GM12801 (cell line): Measurements from ENCODE around the gene IER3IP1.

ENCODE experiments used
- TF ChIP-seq, protein P1 (sequence below): IDR thresholded peaks from one replicate; pipeline ENCODE4 v1.5.1; 2011; ENCODE audit warnings: control low read depth; ENCODE audit not compliant: insufficient read length; ENCODE audit errors: extremely low read depth

The IER3IP1 gene

DNA sequence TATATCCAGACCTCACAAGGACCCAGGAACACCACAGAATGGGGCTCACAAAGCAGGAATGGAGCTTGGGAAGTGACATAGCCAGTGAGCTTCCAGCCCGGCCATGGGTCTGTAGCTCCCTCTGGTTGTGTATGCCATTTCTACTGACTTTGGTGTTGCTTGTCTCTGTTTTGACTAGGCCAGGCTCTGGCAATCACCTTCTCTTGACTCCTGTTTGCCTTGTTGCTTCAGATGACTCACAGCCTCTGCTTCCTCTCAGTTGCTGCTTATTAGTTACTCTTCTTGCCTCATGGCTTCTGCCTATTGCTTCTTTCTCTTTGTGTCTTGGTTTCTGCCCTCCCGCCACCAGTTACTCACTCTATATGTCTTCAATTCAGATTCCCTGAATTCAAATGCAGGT lies 15.8 kb upstream of the IER3IP1 start:
- TF ChIP-seq, protein P1, sequence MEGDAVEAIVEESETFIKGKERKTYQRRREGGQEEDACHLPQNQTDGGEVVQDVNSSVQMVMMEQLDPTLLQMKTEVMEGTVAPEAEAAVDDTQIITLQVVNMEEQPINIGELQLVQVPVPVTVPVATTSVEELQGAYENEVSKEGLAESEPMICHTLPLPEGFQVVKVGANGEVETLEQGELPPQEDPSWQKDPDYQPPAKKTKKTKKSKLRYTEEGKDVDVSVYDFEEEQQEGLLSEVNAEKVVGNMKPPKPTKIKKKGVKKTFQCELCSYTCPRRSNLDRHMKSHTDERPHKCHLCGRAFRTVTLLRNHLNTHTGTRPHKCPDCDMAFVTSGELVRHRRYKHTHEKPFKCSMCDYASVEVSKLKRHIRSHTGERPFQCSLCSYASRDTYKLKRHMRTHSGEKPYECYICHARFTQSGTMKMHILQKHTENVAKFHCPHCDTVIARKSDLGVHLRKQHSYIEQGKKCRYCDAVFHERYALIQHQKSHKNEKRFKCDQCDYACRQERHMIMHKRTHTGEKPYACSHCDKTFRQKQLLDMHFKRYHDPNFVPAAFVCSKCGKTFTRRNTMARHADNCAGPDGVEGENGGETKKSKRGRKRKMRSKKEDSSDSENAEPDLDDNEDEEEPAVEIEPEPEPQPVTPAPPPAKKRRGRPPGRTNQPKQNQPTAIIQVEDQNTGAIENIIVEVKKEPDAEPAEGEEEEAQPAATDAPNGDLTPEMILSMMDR, result no peak

DNA sequence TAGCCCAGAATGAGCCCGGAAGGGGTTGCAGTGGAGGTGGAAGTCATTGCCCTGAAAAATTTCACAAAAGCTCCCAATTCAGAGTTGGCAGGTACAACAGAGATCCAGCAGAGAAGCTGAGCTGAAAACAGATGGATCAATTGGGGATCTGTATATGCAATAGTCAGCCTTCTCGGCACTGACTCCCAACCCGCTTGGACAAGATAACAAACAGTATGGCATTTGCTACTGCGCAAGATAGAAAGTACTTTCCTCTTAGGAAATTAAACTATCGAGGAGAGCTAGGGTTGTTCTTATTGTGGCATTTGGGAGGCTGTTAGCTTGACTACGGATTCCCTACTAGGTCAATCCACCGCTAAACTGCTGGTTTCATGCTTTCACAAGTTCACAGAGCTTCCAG lies 11.6 kb upstream of the IER3IP1 start:
- TF ChIP-seq, protein P1, result no peak

DNA sequence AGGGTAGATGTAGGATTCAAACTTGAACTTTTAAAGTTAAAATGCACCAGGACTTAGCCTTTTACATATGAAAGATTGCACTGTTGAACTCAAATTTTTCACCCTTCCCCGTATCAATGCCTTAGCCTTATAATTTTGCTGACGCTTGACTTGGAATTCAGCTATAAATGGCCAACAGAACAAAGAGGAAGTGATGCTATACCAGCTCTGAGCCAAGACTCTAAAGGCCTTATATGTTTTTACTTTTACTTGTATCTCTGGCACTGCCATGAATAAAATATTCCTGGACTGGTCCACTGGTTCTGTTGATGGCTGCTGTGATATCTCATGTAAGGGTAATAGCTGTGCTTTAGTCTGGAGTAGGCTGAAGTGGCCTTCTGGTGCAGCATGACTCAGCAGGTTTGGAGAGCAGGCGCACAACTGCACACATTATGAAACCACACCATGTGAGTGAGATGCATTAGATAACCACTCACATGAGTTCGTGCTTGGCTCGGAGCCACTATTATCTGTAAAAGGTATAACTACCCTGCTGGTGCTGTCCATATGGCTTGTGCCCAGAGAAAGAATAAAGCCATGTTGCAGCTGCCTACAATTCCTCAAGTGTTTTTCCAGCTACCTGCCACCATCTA lies 8.4 kb upstream of the IER3IP1 start:
- TF ChIP-seq, protein P1, result no peak

DNA sequence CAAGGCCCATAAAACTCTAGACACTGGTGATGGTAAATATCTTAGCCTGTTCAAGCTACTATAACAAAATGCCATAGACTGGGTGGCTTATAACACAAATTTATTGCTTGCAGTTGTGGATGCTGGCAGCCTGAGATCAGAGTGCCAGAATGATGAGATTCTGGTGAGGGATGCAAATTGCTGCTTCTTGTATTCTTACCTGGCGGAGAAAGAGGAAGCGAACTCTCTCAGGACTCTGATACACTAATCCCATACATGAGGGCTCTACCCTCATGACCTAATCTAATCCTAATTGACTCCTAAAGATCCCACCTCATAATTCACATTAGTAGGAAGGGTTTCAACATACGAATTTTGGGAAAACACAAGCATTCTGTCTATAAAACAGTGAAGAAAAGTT lies 4.6 kb upstream of the IER3IP1 start:
- TF ChIP-seq, protein P1, result no peak

DNA sequence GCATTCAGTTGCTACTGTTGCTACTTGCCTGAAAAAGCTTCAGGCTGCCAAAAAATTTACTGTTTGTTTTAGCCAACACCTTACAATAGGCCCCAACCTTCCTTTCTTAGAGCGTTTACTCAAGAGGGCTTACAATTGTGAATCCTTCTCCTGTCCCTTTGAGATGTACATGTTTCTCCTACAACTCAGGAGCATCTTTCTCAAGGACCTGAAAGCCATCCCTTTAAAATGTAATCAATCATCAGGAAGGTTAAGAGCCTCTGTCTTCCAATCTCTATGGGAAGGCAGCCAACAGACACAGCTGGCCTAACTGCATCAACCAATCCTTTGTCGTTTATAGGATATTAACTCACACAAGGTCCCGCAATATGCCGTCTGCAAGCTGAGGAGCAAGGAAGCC lies 3.4 kb upstream of the IER3IP1 start:
- TF ChIP-seq, protein P1, result no peak

DNA sequence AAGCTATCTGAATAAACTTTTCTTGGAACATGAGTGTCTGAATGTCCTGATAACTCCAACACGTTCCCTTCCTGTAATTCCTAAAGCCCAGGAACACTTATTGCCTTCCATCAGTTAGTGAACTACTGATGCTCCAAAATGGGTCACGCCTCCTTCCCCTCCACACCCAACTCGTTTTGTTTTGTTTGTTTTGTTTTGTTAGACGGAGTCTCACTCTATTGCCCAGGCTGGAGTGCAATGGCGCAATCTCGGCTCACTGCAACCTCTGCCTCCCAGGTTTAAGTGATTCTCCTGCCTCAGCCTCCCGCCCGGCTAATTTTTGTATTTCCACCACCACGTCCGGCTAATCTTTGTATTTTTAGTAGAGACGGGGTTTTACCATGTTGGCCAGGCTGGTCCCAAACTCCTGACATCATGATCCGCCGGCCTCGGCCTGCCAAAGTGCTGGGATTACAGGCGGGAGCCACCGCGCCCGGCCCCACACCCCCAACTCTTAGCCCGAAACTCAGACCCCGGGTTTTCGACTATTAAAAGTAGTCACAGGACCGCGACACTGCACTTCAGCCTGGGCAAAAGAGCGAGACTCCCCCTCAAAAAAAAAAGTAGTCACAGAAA lies 774 bp downstream of the IER3IP1 start:
- TF ChIP-seq, protein P1, result no peak

DNA sequence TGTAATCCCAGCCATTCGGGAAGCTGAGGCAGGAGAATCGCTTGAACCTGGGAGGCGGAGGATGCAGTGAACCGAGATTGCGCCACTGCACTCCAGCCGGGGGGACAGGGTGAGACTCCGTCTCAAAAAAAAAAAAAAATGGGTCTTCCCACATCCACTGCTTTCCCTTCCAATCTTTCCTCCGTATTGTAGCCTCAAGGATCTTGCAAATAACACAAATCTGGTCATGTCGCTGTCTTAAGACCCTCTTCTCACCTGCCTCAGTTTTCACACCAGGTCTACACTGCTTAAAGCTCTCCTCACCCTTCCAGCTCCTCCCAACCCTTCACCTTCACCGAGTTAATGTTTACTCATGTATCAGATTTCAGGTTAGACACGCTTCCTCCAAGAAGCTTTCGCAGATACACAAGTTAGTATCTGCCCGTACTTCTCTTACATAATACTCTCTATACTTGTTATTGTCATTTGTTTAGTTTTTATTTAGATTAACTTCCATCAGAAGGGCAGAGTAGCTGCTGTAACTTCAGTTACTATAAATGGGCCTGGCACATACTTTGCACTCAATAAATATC lies 1.5 kb downstream of the IER3IP1 start:
- TF ChIP-seq, protein P1, result no peak
